HG02763 (cell line): ENCODE results near the gene NOB1.
"Not testable (repeated sequence)": the region's sequence is repeated elsewhere in the genome, so short reads cannot be mapped to it uniquely, and the experiment has no call there.

Source experiments
- ATAC-seq: cut with Tn5 transposase; IDR thresholded peaks from one replicate; pipeline ENCODE4 v1.9.1; 2021; ENCODE audit warnings: mild to moderate bottlenecking, moderate library complexity; ENCODE audit not compliant: unreplicated experiment

Gene NOB1

DNA sequence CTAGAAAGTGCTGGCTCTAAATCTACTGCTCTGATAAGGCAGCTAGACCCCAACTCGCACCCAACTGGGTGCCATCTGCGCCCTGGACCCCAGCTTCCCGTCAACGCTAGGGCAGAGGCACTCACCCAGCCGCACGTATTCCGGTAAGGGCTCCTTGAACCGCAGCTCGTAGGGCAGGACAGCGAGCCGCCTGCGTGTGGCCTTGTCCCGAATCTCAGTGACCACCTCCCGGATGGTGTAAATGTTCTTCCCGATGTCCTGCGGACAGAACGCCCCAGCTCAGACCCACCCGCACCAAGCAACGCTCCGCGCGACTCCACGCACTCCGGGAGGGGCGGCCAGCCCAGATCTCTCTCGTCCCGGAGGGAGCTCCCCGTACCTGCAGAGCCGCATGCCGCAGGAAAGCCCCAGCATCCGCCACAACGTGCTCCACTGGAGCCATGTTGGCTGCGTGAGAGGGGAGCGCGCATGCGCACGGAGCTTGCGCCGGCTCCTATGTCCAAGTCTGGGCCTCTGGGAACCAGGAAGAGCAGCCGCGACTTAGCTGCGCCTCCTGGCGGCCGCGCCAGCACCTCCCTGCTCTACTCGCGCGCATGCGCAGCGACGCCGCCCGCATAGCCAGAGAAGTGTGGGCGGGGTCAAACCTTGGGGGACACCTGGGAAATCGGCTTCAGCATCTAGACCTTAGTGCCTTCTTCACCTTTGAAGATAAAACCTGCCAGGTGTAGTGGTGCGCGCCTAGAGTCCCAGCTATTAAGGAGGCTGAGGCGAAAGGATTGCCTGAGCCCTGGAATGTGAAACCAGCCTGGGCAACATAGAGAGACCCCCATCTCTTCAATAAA, at the start of gene NOB1:
Gene NOB1 (minus strand): TSS at position 458 of the 842 bp plus-strand sequence. CDS start 16 bp downstream, at position 442.
- ATAC-seq = peak; percentile 99

- no peak for ATAC-seq
Observed at GRCh38 chr16:69804297-69804696, 49.6 kb upstream of the NOB1 start.

DNA sequence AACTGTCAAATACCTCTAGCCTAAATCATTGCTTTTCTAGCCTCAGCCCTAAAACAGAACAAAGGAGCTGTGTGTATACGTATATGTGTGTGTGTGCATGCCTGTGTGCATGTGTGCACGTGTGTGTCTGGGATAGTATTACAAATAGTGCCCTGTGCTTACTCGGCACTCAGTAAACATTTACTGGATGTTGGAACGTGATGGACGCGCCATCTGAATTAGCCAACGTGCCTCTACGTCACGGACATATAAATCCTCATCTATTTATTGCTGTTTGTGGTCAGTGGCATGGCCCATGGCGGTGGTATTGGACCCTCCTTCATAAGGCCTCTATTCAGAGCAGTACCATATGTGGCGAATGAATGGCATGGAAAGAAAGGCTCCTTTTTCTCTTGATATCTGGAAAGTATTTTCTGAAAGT, 44.9 kb upstream of the NOB1 start:
- ATAC-seq = no peak

- no peak for ATAC-seq
Observed at GRCh38 chr16:69798466-69798865, 43.7 kb upstream of the NOB1 start.

GRCh38 chr16:69796285-69797118, 41.8 kb upstream of the NOB1 start:
- ATAC-seq = no peak

DNA sequence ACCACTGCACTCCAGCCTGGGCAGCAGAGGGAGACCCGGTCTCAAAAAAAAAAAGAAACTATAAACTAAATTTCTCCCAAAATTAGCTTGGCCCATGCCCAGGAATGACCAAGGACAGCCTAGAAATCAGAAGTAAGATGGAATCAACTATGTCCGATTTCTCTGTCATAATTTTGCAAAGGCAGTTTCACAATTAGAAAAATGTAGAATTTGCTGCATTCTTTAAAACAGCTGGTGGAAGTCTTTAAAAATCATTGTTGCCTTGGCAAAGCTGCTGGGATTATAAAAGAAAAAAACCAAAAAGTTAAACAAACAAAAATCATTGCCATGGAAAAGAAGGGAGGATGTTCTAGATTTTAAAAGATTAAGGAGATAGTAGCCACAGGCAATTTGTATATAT, 39.8 kb upstream of the NOB1 start:
- no peak for ATAC-seq

GRCh38 chr16:69793526-69793925, 38.8 kb upstream of the NOB1 start:
- no peak for ATAC-seq

DNA sequence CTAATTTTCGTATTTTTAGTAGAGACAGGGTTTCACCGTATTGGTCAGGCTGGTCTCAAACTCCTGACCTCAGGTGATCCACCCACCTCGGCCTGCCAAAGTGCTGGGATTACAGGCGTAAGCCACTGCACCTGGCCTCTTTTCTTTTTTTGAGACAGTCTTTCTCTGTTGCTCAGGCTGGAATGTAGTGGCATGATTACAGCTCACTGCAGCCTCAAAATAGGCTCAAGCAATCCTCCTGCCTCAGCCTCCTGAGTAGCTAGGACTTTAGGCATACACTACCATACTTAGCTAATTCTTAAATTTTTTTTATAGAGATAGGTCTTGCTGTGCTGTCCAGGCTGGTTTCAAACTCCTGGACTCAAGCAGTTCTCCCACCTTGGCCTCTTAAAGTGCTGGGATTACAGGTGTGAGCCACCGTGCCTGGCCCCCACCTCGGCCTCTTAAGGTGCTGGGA, 36.7 kb upstream of the NOB1 start:
- not testable (repeated sequence) for ATAC-seq

GRCh38 chr16:69787883-69788282, 33.2 kb upstream of the NOB1 start:
- ATAC-seq = no peak

GRCh38 chr16:69784586-69784985, 29.9 kb upstream of the NOB1 start:
- ATAC-seq = no peak

GRCh38 chr16:69781118-69781517, 26.4 kb upstream of the NOB1 start:
- no peak for ATAC-seq

DNA sequence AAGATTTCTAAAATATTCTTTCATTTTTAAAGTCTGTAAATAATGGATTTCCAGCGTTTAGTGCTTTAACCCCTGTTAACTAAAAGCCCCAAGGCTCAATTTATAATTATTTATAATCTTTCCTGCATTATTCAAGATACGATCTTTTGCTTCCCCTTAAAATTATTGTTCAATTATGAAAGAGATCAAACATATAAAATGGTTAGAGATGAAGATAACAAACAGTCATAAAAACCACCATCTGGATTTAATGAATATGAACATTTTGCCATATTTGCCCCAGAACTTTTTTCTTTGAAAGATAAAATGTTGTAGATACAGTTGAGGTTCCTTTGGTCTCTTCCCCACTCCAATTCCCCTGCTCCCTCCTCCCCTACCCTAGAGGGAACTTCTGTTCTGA, 25.0 kb upstream of the NOB1 start:
- ATAC-seq = no peak

DNA sequence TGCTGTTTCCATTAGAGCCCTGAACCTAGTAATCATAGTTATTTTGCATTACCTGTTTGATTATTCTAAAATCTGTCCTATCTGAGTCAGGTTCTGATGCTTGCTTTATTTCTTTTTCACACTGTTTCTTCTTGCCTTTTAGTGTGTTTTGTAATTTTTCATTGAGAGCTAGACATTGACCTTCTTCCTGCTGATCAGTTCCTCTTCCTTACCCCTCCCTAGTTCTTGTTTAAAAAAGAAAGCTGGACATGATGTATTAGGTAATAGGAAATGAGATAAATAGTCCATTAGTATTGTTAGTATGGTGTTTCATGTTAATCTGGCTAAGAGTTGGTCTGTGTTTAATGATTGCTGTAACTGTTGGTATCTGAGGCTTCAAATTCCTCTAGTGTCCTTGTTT, 20.8 kb upstream of the NOB1 start:
- no peak for ATAC-seq

GRCh38 chr16:69773260-69773947, 18.7 kb upstream of the NOB1 start:
- ATAC-seq = no peak

GRCh38 chr16:69771651-69771967, 16.9 kb upstream of the NOB1 start:
- no peak for ATAC-seq

DNA sequence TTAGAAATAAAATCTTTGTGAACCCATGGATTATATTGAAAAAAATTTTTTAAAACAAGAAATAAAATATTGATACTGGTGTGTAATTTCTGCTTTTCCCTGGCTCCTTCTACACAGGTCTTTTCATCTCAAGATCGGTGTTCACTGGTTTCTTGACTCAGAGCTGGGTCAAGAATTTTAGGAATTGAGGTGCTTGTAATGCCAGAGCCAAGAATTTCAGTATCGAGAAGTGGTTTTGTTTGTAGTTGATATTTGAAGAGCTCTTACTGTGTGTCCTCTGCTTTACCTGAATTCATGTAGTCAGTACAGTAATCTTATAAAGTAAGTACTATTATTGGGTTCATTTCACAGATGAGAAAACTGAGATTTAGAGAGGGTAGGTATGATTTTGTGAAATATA, 14.7 kb upstream of the NOB1 start:
- ATAC-seq = no peak

- no peak for ATAC-seq
Observed at GRCh38 chr16:69768666-69769065, 13.9 kb upstream of the NOB1 start.

- ATAC-seq = no peak
Observed at GRCh38 chr16:69767459-69768229, 12.9 kb upstream of the NOB1 start.

DNA sequence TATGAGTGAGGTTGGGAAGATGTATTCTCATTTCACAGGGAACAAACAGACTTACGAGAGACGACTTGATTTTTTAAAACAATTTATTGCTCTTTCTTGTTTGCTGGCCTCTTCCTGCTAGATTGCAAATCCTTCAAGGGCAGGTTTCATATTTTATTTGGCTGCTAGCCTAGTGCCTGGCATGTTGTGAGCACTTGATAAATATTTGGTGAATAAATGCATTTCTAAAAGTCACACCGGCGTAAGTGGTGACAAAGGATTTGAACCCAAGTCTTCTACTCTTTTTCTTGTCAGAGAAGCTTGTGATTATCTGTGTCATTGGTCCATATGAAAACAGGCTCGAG, 8.8 kb upstream of the NOB1 start:
- no peak for ATAC-seq

DNA sequence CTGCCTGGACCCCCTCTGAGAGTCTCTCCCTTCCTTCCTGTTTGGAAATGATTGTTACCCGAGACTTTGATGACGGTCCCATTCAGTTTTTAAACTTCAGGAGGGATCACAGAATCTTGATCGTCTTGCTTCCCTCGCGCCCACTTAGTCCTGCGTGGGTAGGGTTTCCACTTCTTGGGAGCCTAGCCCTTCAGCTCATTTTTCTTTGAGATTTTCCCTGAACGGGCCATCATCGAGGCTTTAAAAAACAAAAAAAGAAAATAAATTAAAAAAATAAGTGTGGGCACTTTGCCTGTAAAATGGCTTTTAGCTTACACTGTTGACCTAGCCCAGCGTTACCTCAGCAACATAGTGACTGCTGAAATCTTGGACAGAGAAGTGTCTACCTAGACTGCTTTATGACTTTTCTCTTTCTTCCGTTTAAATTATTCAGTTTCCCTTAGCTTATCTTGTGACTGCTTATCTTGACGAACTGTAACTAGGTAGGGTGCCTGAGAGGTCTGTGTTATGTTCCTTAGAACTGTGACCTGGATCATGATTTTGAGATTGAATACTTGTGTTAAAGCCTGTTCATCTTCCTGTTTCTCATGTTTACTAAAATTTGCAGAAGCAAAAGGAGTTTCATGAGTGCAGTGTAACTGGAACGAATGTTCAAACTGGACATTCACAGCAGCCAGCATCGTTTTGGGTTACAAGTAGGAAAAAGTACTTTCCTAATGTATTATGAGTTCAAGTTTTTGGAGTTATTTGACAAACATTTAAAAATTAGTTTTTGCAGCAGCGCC, 8.3 kb upstream of the NOB1 start:
- no peak for ATAC-seq
